ENCODE measurements around the gene C5orf24.

- TF ChIP-seq CTCF (IDR thresholded peaks at IDR 0.05; ENCODE audit: low read depth, low read length, missing input control) (no peak), JUND (IDR thresholded peaks at IDR 0.05) (no peak), YY1 (IDR thresholded peaks at IDR 0.05) (no peak), REST (IDR thresholded peaks at IDR 0.05) (no peak)
Measured at GRCh38 chr5:134821841-134822240, 23.9 kb upstream of the C5orf24 start.

All from liver (tissue), 3 donors.